HEK293 (cell line): Measurements from ENCODE around the gene PHACTR3.
A peak's percentile ranks its signal among the peaks of the same experiment; 100 is the strongest.

Experiments
- CTCF ChIA-PET: fragments of 350-600 bp; formaldehyde crosslinking; extraction: SDS; loops from one replicate; lab custom pipeline; 2021; ENCODE audit warnings: antibody characterized with exemption; lab: Yijun Ruan, JAX
- POLR2A ChIA-PET: fragments of 300-600 bp; formaldehyde crosslinking; extraction: SDS; loops from one replicate; lab custom pipeline; 2020; ENCODE audit warnings: antibody characterized with exemption, inconsistent platforms; lab: Yijun Ruan, JAX
- H3K27ac ChIP-seq: fragments of 200-500 bp; sonication (Bioruptor generic); 2 replicates; pipeline ENCODE4 v1.5.1; 2014; ENCODE audit warnings: low read depth, low read length, control low read depth, inconsistent platforms; ENCODE audit errors: extremely low read depth
- H3K36me3 ChIP-seq, 2 experiments: fragments of 200-500 bp in 1 of 2; sonication (Bioruptor generic) in 1 of 2; 1 replicate in 1 of 2; 2 replicates in 1 of 2; pipeline ENCODE4 v1.5.1; 2014 to 2017; ENCODE audit warnings: inconsistent platforms in 2 of 2, low read length in 2 of 2; ENCODE audit not compliant: control insufficient read depth in 2 of 2, insufficient read depth in 1 of 2
- H3K4me1 ChIP-seq: fragments of 200-500 bp; sonication (Bioruptor generic); 2 replicates; pipeline ENCODE4 v1.5.1; 2014; ENCODE audit warnings: mild to moderate bottlenecking, low read length, inconsistent platforms; ENCODE audit not compliant: control insufficient read depth, insufficient read depth
- H3K4me3 ChIP-seq: 2 replicates; pipeline ENCODE4 v1.5.1; 2011; ENCODE audit warnings: low read depth, mild to moderate bottlenecking, control low read depth, low read length, moderate library complexity
- H3K9me3 ChIP-seq: fragments of 200-500 bp; sonication (Bioruptor generic); 2 replicates; pipeline ENCODE4 v1.5.1; 2014; ENCODE audit warnings: low read depth, low read length, inconsistent platforms; ENCODE audit not compliant: control insufficient read depth, insufficient read depth
- EGR2 ChIP-seq: fragments of 450-650 bp; formaldehyde crosslinking; IDR thresholded peaks from 2 replicates; pipeline ENCODE4 v1.5.1; 2016; ENCODE audit warnings: low read depth, missing biosample characterization, missing genetic modification characterization
- ELK4 ChIP-seq: IDR thresholded peaks from 2 replicates; pipeline ENCODE4 v1.6.1; 2011; ENCODE audit warnings: mild to moderate bottlenecking, low read depth, low read length, borderline replicate concordance
- KLF16 ChIP-seq: fragments of 450-650 bp; formaldehyde crosslinking; IDR thresholded peaks from 2 replicates; pipeline ENCODE4 v1.5.1; 2017; ENCODE audit warnings: missing biosample characterization, missing genetic modification characterization
- KLF7 ChIP-seq: fragments of 450-650 bp; formaldehyde crosslinking; IDR thresholded peaks from 2 replicates; pipeline ENCODE4 v1.5.1; 2016; ENCODE audit warnings: missing biosample characterization, missing genetic modification characterization, borderline replicate concordance
- MZF1 ChIP-seq: fragments of 450-650 bp; formaldehyde crosslinking; IDR thresholded peaks from 2 replicates; pipeline ENCODE4 v1.5.1; 2017; ENCODE audit warnings: missing biosample characterization, missing genetic modification characterization, borderline replicate concordance
- TRIM28 ChIP-seq: IDR thresholded peaks from 2 replicates; pipeline ENCODE4 v1.6.1; 2011; ENCODE audit warnings: low read length, control low read depth, borderline replicate concordance
- ZBTB6 ChIP-seq: fragments of 450-650 bp; formaldehyde crosslinking; IDR thresholded peaks from 2 replicates; pipeline ENCODE4 v1.5.1; 2017; ENCODE audit warnings: missing biosample characterization, missing genetic modification characterization
- ZFHX2 ChIP-seq: fragments of 450-650 bp; formaldehyde crosslinking; conservative IDR thresholded peaks from 2 replicates; pipeline ENCODE4 v1.5.1; 2016; ENCODE audit warnings: missing biosample characterization, missing genetic modification characterization
- ZNF184 ChIP-seq: fragments of 450-650 bp; IDR thresholded peaks from 2 replicates; pipeline ENCODE4 v1.5.1; 2018; ENCODE audit warnings: missing biosample characterization, mild to moderate bottlenecking, missing genetic modification characterization
- ZNF266 ChIP-seq: fragments of 450-650 bp; formaldehyde crosslinking; IDR thresholded peaks from 2 replicates; pipeline ENCODE4 v1.5.1; 2016; ENCODE audit warnings: missing biosample characterization, missing genetic modification characterization, low read depth
- ZNF324 ChIP-seq: fragments of 450-650 bp; formaldehyde crosslinking; IDR thresholded peaks from 2 replicates; pipeline ENCODE4 v1.5.1; 2016; ENCODE audit warnings: missing biosample characterization, missing genetic modification characterization
- ZNF350 ChIP-seq: fragments of 450-650 bp; formaldehyde crosslinking; IDR thresholded peaks from 2 replicates; pipeline ENCODE4 v1.5.0; 2017; ENCODE audit warnings: missing biosample characterization, mild to moderate bottlenecking, missing genetic modification characterization
- ZNF37A ChIP-seq: fragments of 450-650 bp; IDR thresholded peaks from 2 replicates; pipeline ENCODE4 v1.5.1; 2018; ENCODE audit warnings: missing biosample characterization, missing genetic modification characterization
- ZNF449 ChIP-seq: fragments of 450-650 bp; formaldehyde crosslinking; IDR thresholded peaks from 2 replicates; pipeline ENCODE4 v1.5.1; 2017; ENCODE audit warnings: missing biosample characterization, mild to moderate bottlenecking, missing genetic modification characterization, moderate library complexity
- ZNF501 ChIP-seq: fragments of 450-650 bp; formaldehyde crosslinking; IDR thresholded peaks from 2 replicates; pipeline ENCODE4 v1.5.1; 2016; ENCODE audit warnings: missing biosample characterization, missing genetic modification characterization
- ZNF513 ChIP-seq: fragments of 450-650 bp; IDR thresholded peaks from 2 replicates; pipeline ENCODE4 v1.5.1; 2018; ENCODE audit warnings: missing biosample characterization, missing genetic modification characterization
- ZNF529 ChIP-seq: fragments of 450-650 bp; formaldehyde crosslinking; IDR thresholded peaks from 2 replicates; pipeline ENCODE4 v1.5.1; 2017; ENCODE audit warnings: missing genetic modification characterization, missing biosample characterization; ENCODE audit not compliant: insufficient replicate concordance
- ZNF561 ChIP-seq: fragments of 450-650 bp; IDR thresholded peaks from 2 replicates; pipeline ENCODE4 v1.5.1; 2018; ENCODE audit warnings: missing biosample characterization, missing genetic modification characterization, borderline replicate concordance
- ZNF571 ChIP-seq: fragments of 450-650 bp; formaldehyde crosslinking; IDR thresholded peaks from 2 replicates; pipeline ENCODE4 v1.5.0; 2017; ENCODE audit warnings: missing biosample characterization, missing genetic modification characterization
- ZNF585B ChIP-seq: fragments of 450-650 bp; formaldehyde crosslinking; IDR thresholded peaks from 2 replicates; pipeline ENCODE4 v1.5.1; 2016; ENCODE audit warnings: missing biosample characterization, missing genetic modification characterization
- ZNF692 ChIP-seq: fragments of 450-650 bp; formaldehyde crosslinking; IDR thresholded peaks from 2 replicates; pipeline ENCODE4 v1.5.1; 2016; ENCODE audit warnings: missing biosample characterization, missing genetic modification characterization
- ZNF707 ChIP-seq: fragments of 450-650 bp; formaldehyde crosslinking; IDR thresholded peaks from 2 replicates; pipeline ENCODE4 v1.5.1; 2016; ENCODE audit warnings: missing biosample characterization, missing genetic modification characterization
- ZSCAN4 ChIP-seq: fragments of 450-650 bp; formaldehyde crosslinking; IDR thresholded peaks from 2 replicates; pipeline ENCODE4 v1.5.1; 2017; ENCODE audit warnings: missing biosample characterization, missing genetic modification characterization

The PHACTR3 gene

GRCh38 chr20:59605601-59606364, 1.4 kb downstream of the PHACTR3 start:
- Histone ChIP-seq H3K9me3 (no peaks in the 10 kb centered on the region), H3K27ac (no peak overlapping the region), H3K4me1 (no peaks in the 10 kb centered on the region), H3K36me3 (no peaks in the 10 kb centered on the region), H3K4me3 (no peak overlapping the region)
- CTCF ChIA-PET: interaction anchor here (0.9 to 1.5 kb wide), 3 partner anchors 25 to 146 kb away, joined by 4 to 5 read pairs (median 4); no protein-coding TSS in a partner anchor
- no peak for TF ChIP-seq KLF7 (tag by site-specific recombination)
- TF ChIP-seq KLF16 (tag by site-specific recombination): no peak
- no peak for TF ChIP-seq ZNF585B (tag by site-specific recombination)
- TF ChIP-seq ZNF350: no peak
- no peak for TF ChIP-seq ZNF501 (tag by site-specific recombination)
- no peak for TF ChIP-seq ZNF529 (tag by site-specific recombination)
- no peak for TF ChIP-seq ELK4
- TF ChIP-seq ZNF266 (tag by site-specific recombination): no peak
- no peak for TF ChIP-seq ZNF449
- TF ChIP-seq ZNF513 (tag by site-specific recombination): no peak
- POLR2A ChIA-PET: interaction anchor here (0.7 kb wide), 1 partner anchor 858 kb away, joined by 3 read pairs; no protein-coding TSS in a partner anchor

GRCh38 chr20:59606566-59606965, 2.2 kb downstream of the PHACTR3 start:
- Histone ChIP-seq H3K9me3 (no peaks in the 10 kb centered on the region), H3K27ac (no peak overlapping the region), H3K4me3 (no peak overlapping the region), H3K4me1 (no peaks in the 10 kb centered on the region), H3K36me3 (no peaks in the 10 kb centered on the region)
- CTCF ChIA-PET: interaction anchor here (0.5 to 0.9 kb wide), 2 partner anchors 26 to 46 kb away, joined by 3 to 5 read pairs; no protein-coding TSS in a partner anchor
- TF ChIP-seq ZNF692 (tag by site-specific recombination): no peak
- no peak for TF ChIP-seq TRIM28
- TF ChIP-seq ZFHX2 (tag by site-specific recombination): peak; percentile 46; the same call in 1 of the 2 replicates
- 0 out of 2 replicates have a peak, but pooled peaks have one; percentile 43 for TF ChIP-seq EGR2 (tag by site-specific recombination)
- POLR2A ChIA-PET: no interaction called here

- CTCF ChIA-PET: interaction anchor here (0.6 to 1.1 kb wide), 4 partner anchors 8 to 37 kb away, joined by 3 read pairs; no protein-coding TSS in a partner anchor
- POLR2A ChIA-PET: no interaction called here
- Histone ChIP-seq H3K27ac (no peak overlapping the region), H3K4me3 (no peak overlapping the region), H3K4me1 (no peaks in the 10 kb centered on the region), H3K36me3 (no peaks in the 10 kb centered on the region), H3K9me3 (no peaks in the 10 kb centered on the region)
- no peak for TF ChIP-seq ZNF324 (tag by site-specific recombination)
- no peak for TF ChIP-seq ZNF571 (tag by site-specific recombination)
- no peak for TF ChIP-seq ZNF37A (tag by site-specific recombination)
- TF ChIP-seq TRIM28: no peak
- TF ChIP-seq MZF1 (tag by site-specific recombination): no peak
- TF ChIP-seq ZNF561 (tag by site-specific recombination): no peak
- no peak for TF ChIP-seq ZSCAN4 (tag by site-specific recombination)
- TF ChIP-seq ZNF184: no peak
- no peak for TF ChIP-seq ZBTB6
- TF ChIP-seq ZNF707 (tag by site-specific recombination): no peak
Observed at GRCh38 chr20:59608396-59608795, 4.1 kb downstream of the PHACTR3 start.
